Activated CD8-positive, alpha-beta T cell treated with anti-CD3 and anti-CD28 coated beads for 36 hours (primary cell): ENCODE results near the gene GRID2. TPM values are rescaled to one million over a fixed set of nuclear protein-coding genes. Genes with fewer than 3 reads are reported as not detected.

Experiments used
- ATAC-seq: fragments of 200-7000 bp; cut with Tn5 transposase; one replicate; pipeline ENCODE4 v1.10.0; 2021; ENCODE audit warnings: mild to moderate bottlenecking, moderate library complexity
- CTCF ChIA-PET: fragments of 350-600 bp; sonication (Branson Sonifier 250); formaldehyde crosslinking; loops from one replicate; lab custom pipeline; 2021; ENCODE audit warnings: antibody characterized with exemption; lab: Charles Lee
- POLR2A ChIA-PET: fragments of 350-600 bp; sonication (Branson Sonifier 250); formaldehyde crosslinking; loops from one replicate; lab custom pipeline; 2021; ENCODE audit warnings: antibody characterized with exemption; lab: Charles Lee
- DNase-seq: peaks from one replicate; pipeline ENCODE4 v3.0.0-alpha.2; 2020
- H3K27ac Mint-ChIP-seq: one replicate; pipeline ENCODE4 v1.8.0; 2021; ENCODE audit warnings: mild to moderate bottlenecking, mixed read lengths
- H3K27me3 Mint-ChIP-seq: one replicate; pipeline ENCODE4 v1.8.0; 2021; ENCODE audit warnings: mixed read lengths
- H3K36me3 Mint-ChIP-seq: one replicate; pipeline ENCODE4 v1.8.0; 2021; ENCODE audit warnings: low read depth, mixed read lengths
- H3K4me1 Mint-ChIP-seq: one replicate; pipeline ENCODE4 v1.8.0; 2021; ENCODE audit warnings: low read depth, mixed read lengths
- H3K4me3 Mint-ChIP-seq: one replicate; pipeline ENCODE4 v1.8.0; 2021; ENCODE audit warnings: mild to moderate bottlenecking, moderate library complexity, mixed read lengths
- H3K9me3 Mint-ChIP-seq: one replicate; pipeline ENCODE4 v1.8.0; 2021; ENCODE audit warnings: mixed read lengths
- CTCF ChIP-seq: fragments of 200-600 bp; IDR thresholded peaks from one replicate; pipeline ENCODE4 v1.8.0; 2022; ENCODE audit warnings: antibody characterized with exemption, mild to moderate bottlenecking
- intact Hi-C: fragments of 100-400 bp; cut with micrococcal nuclease; formaldehyde crosslinking; loops from one replicate; pipeline ENCODE4 v1.10.0; 2022
- total RNA-seq, 2 experiments: library from RNA; stranded (reverse); gene quantifications; one replicate each; pipeline ENCODE4 v1.2.3, GENCODE V29; 2021

The GRID2 gene
- total RNA-seq, 2 experiments from 2014 or later: not detected

DNA sequence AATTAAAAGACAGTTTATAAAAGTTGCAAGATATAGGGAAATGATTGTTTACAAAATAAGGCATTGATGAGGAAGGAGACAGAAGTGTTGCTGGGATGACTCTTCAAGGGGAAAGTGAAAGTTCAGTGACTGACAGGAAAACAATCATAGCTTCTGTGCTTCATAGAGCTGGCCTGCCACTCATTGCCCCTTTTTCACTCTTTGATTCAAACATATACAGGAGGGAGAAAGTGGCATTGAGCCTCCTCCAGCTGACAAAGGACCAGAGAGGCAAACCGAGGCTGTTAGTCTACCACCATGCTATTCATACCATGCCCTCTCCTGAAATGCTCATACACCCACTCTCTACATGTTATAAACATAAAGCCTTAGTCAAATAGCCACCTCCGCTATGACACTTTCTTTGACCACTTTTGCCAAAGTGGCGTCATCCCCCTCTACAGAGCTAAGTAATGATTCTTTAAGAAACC is 1445.6 kb downstream of the GRID2 start:
- TF ChIP-seq CTCF: no peak
- POLR2A ChIA-PET: no interaction called here
- DNase-seq (no peak), ATAC-seq (no peak)
- no peaks in the 10 kb centered on the region for H3K27me3 Mint-ChIP-seq
- no peak overlapping the region for H3K4me3 Mint-ChIP-seq
- H3K9me3 Mint-ChIP-seq: no peaks in the 10 kb centered on the region
- no peak overlapping the region for H3K27ac Mint-ChIP-seq
- CTCF ChIA-PET: no interaction called here
- intact Hi-C loops: no loop called here
- H3K36me3 Mint-ChIP-seq: no peaks in the 10 kb centered on the region
- no peaks in the 10 kb centered on the region for H3K4me1 Mint-ChIP-seq

DNA sequence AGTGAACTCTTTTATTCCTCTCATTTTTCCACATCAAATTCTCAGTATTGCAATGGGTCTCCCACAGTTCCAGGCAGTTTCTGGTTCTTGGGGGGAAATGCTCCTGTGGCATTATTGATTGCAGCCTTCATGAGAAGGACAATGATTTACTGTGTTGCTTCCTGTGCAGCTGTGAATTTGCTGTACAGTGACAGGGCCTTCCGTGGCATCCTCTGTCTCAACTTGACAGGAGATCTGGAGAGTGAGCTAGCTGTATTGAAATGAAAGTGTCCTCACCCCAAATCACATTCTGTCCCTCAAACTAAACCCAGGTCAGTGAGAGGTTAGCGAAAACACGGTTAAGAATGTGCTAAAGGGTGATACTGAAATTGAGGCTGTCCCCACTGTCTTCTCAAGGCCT is 1447.6 kb downstream of the GRID2 start:
- H3K9me3 Mint-ChIP-seq: no peaks in the 10 kb centered on the region
- no peaks in the 10 kb centered on the region for H3K36me3 Mint-ChIP-seq
- ATAC-seq (no peak), DNase-seq (no peak)
- no peak overlapping the region for H3K4me3 Mint-ChIP-seq
- intact Hi-C loops: no loop called here
- CTCF ChIA-PET: no interaction called here
- no peak for TF ChIP-seq CTCF
- H3K27ac Mint-ChIP-seq: no peak overlapping the region
- POLR2A ChIA-PET: no interaction called here
- no peaks in the 10 kb centered on the region for H3K4me1 Mint-ChIP-seq
- no peaks in the 10 kb centered on the region for H3K27me3 Mint-ChIP-seq

GRCh38 chr4:93756101-93756500 is 1452.3 kb downstream of the GRID2 start:
- ChIA-PET POLR2A (no interaction called here), CTCF (no interaction called here)
- intact Hi-C loops: no loop called here
- no peak for TF ChIP-seq CTCF
- Mint-ChIP-seq H3K9me3 (no peaks in the 10 kb centered on the region), H3K4me1 (no peaks in the 10 kb centered on the region), H3K4me3 (no peak overlapping the region), H3K36me3 (no peaks in the 10 kb centered on the region), H3K27me3 (no peaks in the 10 kb centered on the region), H3K27ac (no peak overlapping the region)
- no peak for DNase-seq
- no peak for ATAC-seq

DNA sequence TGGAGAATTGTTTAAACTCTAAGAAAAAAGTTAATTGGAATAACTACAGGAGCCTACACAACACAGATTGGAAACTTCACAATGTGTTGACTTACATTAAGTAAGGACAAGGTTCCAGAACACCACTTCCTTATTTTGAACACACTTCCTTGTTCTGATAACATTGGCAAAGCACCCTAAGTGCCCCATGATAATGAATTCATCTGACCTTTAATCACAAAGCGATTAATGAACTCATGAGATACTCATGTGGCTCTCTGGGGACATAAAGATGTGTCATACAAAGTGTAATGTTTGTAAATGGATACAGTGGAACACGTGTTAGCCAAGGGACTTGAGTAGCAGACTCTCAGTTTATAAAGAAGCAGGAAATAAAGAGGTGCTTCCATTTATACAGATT is 1455.7 kb downstream of the GRID2 start:
- Mint-ChIP-seq H3K9me3 (no peaks in the 10 kb centered on the region), H3K4me3 (no peak overlapping the region), H3K27ac (no peak overlapping the region), H3K4me1 (no peaks in the 10 kb centered on the region), H3K27me3 (no peaks in the 10 kb centered on the region), H3K36me3 (no peaks in the 10 kb centered on the region)
- intact Hi-C loops: no loop called here
- ChIA-PET CTCF (no interaction called here), POLR2A (no interaction called here)
- no peak for DNase-seq
- no peak for ATAC-seq
- no peak for TF ChIP-seq CTCF

- no peak for TF ChIP-seq CTCF
- Mint-ChIP-seq H3K27me3 (no peaks in the 10 kb centered on the region), H3K36me3 (no peaks in the 10 kb centered on the region), H3K4me3 (no peak overlapping the region), H3K27ac (no peak overlapping the region), H3K9me3 (no peaks in the 10 kb centered on the region), H3K4me1 (no peaks in the 10 kb centered on the region)
- intact Hi-C loops: no loop called here
- ATAC-seq: no peak
- DNase-seq: no peak
- POLR2A ChIA-PET: no interaction called here
- CTCF ChIA-PET: no interaction called here
These were observed 1456.5 kb downstream of the GRID2 start for GRCh38 chr4:93760284-93760683.
